GM18519 (cell line): Measurements from ENCODE around the gene LHX4.

Experiments
- ATAC-seq: cut with Tn5 transposase; IDR thresholded peaks from one replicate; pipeline ENCODE4 v1.9.1; 2021; ENCODE audit warnings: mild to moderate bottlenecking, moderate library complexity; ENCODE audit not compliant: unreplicated experiment, low FRiP score

Gene LHX4

DNA sequence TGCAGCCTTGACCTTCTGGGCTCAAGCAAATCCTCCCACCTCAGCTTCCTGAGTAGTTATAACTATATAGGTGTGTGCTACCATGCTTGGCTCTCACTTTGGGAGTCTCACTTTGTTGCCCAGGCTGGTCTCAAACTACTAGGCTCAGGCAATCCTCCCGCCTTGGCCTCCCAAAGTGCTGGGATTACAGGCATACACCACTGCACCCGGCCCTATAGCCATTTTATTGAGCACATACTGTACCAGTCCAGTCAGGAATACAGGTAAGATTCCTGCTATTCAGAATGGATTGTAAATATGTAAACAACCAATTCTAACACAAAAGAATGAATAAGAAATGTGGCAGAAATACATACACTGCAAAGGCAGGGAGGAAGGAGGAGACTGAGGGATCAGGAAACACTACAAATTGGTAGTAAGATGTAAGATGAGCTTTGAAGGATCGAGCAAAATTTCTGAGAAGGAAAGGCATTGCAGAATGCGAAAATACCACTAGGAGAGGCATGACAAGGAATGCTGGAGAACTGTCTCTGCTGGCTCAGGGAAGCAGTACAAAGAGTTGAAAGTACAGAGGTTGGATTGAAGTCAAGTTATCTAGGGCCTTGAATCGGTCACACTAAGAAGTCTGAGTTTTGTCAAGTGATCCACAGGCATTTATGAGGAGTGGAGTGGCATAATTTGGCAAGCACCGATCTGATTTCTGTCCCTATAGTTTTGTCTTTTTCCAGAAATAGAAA is 60.4 kb downstream of the LHX4 start:
- ATAC-seq, result no peak

DNA sequence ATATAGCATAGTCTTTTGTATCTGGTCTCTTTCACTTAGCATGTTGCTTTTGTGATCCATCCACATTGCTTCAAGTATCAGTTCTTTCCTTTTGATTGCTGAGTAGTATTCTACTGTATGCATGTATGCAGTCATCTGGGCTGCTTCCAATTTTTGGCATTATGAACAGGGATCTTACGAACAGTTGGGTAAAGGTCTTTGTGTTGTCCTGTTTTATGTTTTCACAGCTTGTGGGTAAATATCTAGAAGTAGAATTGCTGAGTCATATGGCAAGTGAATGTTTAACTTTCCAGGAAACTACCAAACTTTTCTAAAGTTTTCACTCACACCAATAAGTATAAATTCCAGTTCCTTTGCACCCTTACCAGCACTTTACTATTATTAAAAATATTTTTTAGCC is 60.9 kb downstream of the LHX4 start:
- ATAC-seq, result no peak

DNA sequence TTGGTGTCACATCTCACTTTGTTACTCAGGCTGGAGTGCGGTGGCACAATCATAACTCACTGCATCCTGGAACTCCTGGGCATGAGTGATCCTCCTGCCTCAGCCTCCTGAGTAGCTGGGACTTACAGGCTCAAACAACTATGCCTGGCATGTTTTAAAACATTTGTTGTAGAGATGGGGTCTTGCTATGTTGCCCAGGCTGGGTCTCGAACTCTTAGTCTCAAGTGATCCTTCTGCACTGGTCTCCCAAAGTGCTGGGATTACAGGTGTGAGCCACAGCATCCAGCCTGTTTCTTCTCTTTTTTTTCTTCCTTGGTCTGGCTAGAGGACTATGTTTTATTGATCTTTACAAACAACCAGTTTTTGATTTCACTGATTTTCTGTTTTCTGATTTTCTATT is 64.6 kb downstream of the LHX4 start:
- ATAC-seq, result no peak

GRCh38 chr1:180295999-180296398 is 65.9 kb downstream of the LHX4 start:
- ATAC-seq, result no peak

DNA sequence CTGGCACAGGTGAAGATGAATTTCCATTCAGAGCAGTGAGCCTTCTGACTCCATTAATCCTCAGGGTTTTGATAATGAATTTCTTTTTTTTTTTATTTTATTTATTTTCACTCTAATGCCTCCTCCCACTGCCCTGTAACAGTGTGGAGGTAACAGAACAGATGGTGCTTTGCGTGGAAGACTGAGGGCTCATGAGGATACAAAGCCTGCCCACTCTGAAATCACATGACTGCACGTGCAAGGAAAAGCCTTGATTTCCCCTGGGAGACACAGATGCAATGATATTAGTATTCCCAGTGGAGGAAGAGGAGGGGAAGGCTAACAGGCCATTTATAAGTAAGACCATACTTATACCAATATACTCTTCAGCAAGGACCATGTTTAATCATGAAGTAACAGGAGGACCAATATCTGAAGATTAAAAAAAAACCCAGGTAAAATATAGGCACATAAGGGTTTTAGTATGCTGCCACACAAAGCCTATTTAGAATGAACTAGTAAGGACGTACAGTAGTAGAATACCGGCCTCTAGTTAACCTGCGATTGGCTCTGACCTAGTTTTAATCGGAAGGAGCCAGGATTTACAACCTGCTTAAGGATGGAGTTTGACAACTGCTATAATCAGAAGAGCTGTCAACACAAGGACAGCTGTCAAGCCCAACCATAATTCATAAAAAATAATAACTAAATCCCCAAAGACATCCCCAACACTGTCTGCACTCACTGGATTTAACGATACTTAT is 69.6 kb downstream of the LHX4 start:
- ATAC-seq, result no peak

DNA sequence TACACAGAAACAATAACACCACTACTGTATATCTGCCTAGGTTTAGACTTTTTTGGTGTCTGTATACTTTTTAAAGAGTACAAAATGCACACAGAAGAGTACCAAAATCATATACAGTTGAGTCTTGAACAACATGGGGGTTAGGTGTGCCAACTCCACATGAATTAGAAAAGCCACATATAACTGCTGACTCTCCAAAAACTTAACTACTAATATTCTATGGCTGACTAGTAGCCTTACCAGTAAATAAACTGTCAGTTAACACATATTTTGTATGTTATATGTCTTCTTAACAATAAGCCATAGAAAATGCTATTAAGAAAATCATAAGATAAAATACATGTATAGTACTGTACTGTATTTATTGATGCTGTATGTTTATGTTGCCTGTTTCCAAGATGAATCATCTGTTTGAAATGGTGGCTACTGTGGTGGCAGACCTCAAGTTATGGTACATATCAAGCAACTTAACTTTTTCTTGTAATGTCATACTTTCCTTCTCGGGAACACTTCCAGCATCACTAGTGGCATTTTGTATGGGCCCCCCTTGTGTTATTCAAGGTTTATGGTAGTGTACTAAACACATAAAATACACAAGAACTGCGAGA is 71.2 kb downstream of the LHX4 start:
- no peak for ATAC-seq

DNA sequence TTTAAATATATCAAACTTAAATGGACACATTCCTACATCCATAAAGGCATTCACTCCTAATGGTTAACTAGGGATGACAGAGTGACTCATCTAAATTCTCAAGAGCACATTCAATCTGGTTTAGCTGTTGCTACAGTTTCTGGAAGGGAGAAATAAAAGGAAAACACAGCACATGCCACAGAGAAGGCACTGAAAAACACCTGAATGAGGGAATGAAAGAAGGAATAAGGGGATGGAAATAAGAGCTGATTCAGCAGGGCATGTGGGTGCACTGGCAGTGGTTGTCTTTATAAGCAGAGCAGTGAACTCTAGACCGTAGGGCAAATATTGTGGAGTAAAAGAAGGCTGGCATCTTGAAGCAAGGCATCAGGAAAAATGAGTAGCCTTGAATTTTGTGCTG is 79.3 kb downstream of the LHX4 start:
- ATAC-seq, result no peak

DNA sequence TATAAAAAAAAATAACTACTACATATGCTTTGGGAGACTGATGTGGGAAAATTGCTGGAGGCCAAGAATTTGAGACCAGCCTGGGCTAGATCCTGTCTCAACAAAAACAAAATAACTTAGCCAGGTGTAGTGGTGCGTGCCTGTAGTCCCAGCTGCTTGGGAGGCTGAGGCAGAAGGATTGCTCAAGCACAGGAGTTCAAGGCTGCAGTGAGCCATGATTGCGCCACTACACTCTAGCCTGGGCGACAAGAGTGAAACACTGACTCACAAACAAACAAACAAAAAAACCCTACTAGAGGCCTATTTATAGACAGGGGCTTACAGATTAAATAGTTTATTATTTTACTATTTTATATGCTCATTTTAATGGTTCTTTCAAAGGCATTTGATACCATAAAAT is 80.0 kb downstream of the LHX4 start:
- ATAC-seq, result no peak

DNA sequence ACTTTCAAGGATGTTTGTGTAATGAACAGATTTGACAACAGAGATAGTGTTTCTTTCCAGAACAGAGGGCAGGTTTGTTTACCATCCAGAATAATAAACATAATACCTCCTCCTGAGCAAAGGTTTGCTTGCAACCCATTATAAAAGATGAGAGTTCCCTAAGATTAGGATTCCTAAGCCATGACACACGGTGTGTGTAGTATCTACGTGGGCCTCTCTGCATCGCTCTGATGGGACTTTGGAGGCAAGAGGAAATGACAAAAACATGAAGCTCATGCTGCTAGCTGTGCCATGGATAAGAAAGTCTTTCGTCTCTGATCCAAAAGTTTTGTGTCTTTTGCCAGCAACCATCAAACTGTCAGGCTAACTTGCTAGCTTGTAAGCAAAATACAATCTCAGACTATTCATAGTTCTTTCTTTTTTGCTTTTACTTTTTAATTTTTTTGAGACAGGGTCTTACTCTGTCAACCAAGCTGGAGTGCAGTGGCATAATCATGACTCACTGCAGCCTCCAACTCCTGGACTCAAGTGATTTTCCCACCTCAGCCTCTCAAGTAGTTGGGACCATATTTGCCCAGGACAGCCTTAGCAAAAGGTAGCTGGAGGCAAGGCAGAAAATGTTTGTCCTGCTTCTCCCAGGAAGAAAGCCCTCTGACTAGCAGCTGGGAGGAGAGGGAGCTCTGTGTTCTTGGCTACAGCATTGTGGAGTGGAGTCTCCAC is 81.1 kb downstream of the LHX4 start:
- ATAC-seq, result no peak

- ATAC-seq, result no peak
Observed at GRCh38 chr1:180312926-180313325, 82.9 kb downstream of the LHX4 start.

DNA sequence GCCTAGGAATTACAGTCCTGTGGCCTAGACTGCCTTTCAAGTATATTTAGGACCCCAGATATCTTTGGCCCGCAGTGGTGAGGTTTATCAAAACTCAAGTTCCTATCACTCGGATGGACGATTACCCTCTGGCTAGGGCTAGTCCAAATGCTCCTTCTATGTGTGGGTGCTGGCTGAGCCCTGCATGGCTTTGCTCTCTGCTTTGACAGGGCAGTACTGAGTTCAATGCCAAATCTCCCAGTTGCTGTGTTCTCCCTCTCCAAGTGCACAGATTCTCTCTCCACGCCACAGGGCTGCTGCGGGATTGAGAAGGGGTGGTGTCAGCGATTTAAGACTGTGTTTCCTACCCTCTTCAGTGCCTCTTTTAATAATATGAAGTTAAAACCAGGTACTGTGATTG is 97.0 kb downstream of the LHX4 start:
- no peak for ATAC-seq
